NCI-H2107 treated with DMSO at 0.1 percent for 48 hours (cell line): Measurements from ENCODE around the gene MVK.

Experiments used
- DNase-seq: peaks from one replicate; lab custom pipeline; 2025; ENCODE audit not compliant: unreplicated experiment; lab: John Stamatoyannopoulos, UW

The MVK gene

GRCh38 chr12:109563291-109564284 is 10.0 kb upstream of the MVK start:
- DNase-seq, result no peak

GRCh38 chr12:109566424-109566823 is 7.2 kb upstream of the MVK start:
- DNase-seq, result no peak

- DNase-seq, result no peak
These were observed 6.3 kb upstream of the MVK start for GRCh38 chr12:109567296-109567695.

- no peak for DNase-seq
These were observed 5.6 kb upstream of the MVK start for GRCh38 chr12:109567967-109568366.

GRCh38 chr12:109568486-109568885 is 5.1 kb upstream of the MVK start:
- no peak for DNase-seq

- DNase-seq, result no peak
These were observed 1.7 kb upstream of the MVK start for GRCh38 chr12:109571773-109572505.

GRCh38 chr12:109572506-109572845 is 1.1 kb upstream of the MVK start:
- DNase-seq, result no peak

GRCh38 chr12:109573914-109574244 is 285 bp downstream of the MVK start:
- no peak for DNase-seq

- no peak for DNase-seq
These were observed 2.1 kb downstream of the MVK start for GRCh38 chr12:109575683-109576082.

GRCh38 chr12:109577311-109577710 is 3.7 kb downstream of the MVK start:
- DNase-seq, result no peak

- no peak for DNase-seq
These were observed 4.8 kb downstream of the MVK start for GRCh38 chr12:109578330-109578927.

GRCh38 chr12:109579639-109580038 is 6.0 kb downstream of the MVK start:
- no peak for DNase-seq

GRCh38 chr12:109580272-109580671 is 6.7 kb downstream of the MVK start:
- no peak for DNase-seq

- DNase-seq, result peak; percentile 40
These were observed 7.2 kb downstream of the MVK start for GRCh38 chr12:109580684-109581333.

- no peak for DNase-seq
These were observed 7.7 kb downstream of the MVK start for GRCh38 chr12:109581334-109581691.

GRCh38 chr12:109581856-109582255 is 8.3 kb downstream of the MVK start:
- no peak for DNase-seq

GRCh38 chr12:109582636-109583035 is 9.0 kb downstream of the MVK start:
- peak; percentile 26 for DNase-seq

- no peak for DNase-seq
These were observed 10.1 kb downstream of the MVK start for GRCh38 chr12:109583733-109584132.

- DNase-seq, result no peak
These were observed 13.0 kb downstream of the MVK start for GRCh38 chr12:109586385-109587296.

GRCh38 chr12:109587921-109588320 is 14.3 kb downstream of the MVK start:
- DNase-seq, result no peak
